Measurements from ENCODE around the gene ZNF473.

GRCh38 chr19:50060107-50060506 is 34.3 kb downstream of the ZNF473 start:
- TF ChIP-seq CTCF (conservative IDR thresholded peaks at IDR 0.05), result no peak
- no peak for TF ChIP-seq EZH2 (IDR thresholded peaks at IDR 0.05; ENCODE audit: low read depth)

Measured in PC-9 (cell line).